Endodermal cell (in vitro differentiated cells): ENCODE results near the gene CAMSAP1. TPM values are rescaled to one million over a fixed set of nuclear protein-coding genes. Genes with fewer than 3 reads are reported as not detected.

ENCODE experiments used
- DNase-seq: peaks from one replicate; pipeline ENCODE4 v3.0.0-alpha.2; 2017
- H3K27ac ChIP-seq: 2 replicates; pipeline ENCODE4 v1.5.1; 2013; ENCODE audit warnings: mild to moderate bottlenecking, low read depth, low read length, moderate library complexity
- H3K27me3 ChIP-seq: 2 replicates; pipeline ENCODE4 v1.6.1; 2013; ENCODE audit warnings: mild to moderate bottlenecking, low read length, moderate library complexity; ENCODE audit not compliant: insufficient read depth, control insufficient read depth, poor library complexity, severe bottlenecking
- H3K36me3 ChIP-seq: 2 replicates; pipeline ENCODE4 v1.7.0; 2013; ENCODE audit warnings: mild to moderate bottlenecking, low read length, moderate library complexity; ENCODE audit not compliant: control insufficient read depth, insufficient read depth
- H3K4me1 ChIP-seq: one replicate; pipeline ENCODE4 v1.7.0; 2013; ENCODE audit warnings: low read length; ENCODE audit not compliant: control insufficient read depth, insufficient read depth
- H3K4me3 ChIP-seq: 2 replicates; pipeline ENCODE4 v1.5.1; 2013; ENCODE audit warnings: mild to moderate bottlenecking, low read length, moderate library complexity
- H3K9ac ChIP-seq: 2 replicates; pipeline ENCODE4 v1.6.1; 2013; ENCODE audit warnings: mild to moderate bottlenecking, low read length, moderate library complexity; ENCODE audit not compliant: poor library complexity, severe bottlenecking; ENCODE audit errors: extremely low read depth
- H3K9me3 ChIP-seq: 2 replicates; pipeline ENCODE4 v1.6.1; 2013; ENCODE audit warnings: mild to moderate bottlenecking, low read length, moderate library complexity; ENCODE audit not compliant: control insufficient read depth
- H3K27ac Mint-ChIP-seq: 2 replicates; pipeline ENCODE4 v1.8.0; 2020; ENCODE audit warnings: mixed read lengths
- H3K27me3 Mint-ChIP-seq: 2 replicates; pipeline ENCODE4 v1.8.0; 2021; ENCODE audit warnings: mild to moderate bottlenecking, mixed read lengths; ENCODE audit not compliant: insufficient read depth
- H3K36me3 Mint-ChIP-seq: 2 replicates; pipeline ENCODE4 v1.8.0; 2020; ENCODE audit warnings: low read depth, mixed read lengths
- H3K4me1 Mint-ChIP-seq: 2 replicates; pipeline ENCODE4 v1.8.0; 2020; ENCODE audit warnings: mixed read lengths
- H3K4me3 Mint-ChIP-seq: 2 replicates; pipeline ENCODE4 v1.8.0; 2020; ENCODE audit warnings: mild to moderate bottlenecking, moderate library complexity, mixed read lengths
- H3K9me3 Mint-ChIP-seq: 2 replicates; pipeline ENCODE4 v1.8.0; 2020; ENCODE audit warnings: mild to moderate bottlenecking, mixed read lengths
- WGBS, 2 experiments: methylation state at CpG; one replicate each; pipeline versions ENCODE4 v1.1.5 to v1.1.7; 2013; ENCODE audit warnings: missing lambda C conversion rate in 2 of 2, mixed read lengths in 1 of 2; ENCODE audit not compliant: insufficient coverage in 1 of 2, insufficient read length in 1 of 2; 5-methylcytosine and 5-hydroxymethylcytosine counted together
- total RNA-seq, 2 donors: library from RNA; stranded (reverse); fragmentation: NEBNext Ultra II Directional in 1 of 2; extraction: Animal tissue kit (Norgen Biotek cat#: 25700) in 1 of 2; gene quantifications; 2 replicates in 1 of 2; 3 replicates in 1 of 2; pipeline ENCODE4 v1.2.1, GENCODE V29; 2021
- TF ChIP-seq, protein P1 (sequence below): fragments of 200-600 bp; sonication (generic); conservative IDR thresholded peaks from 2 replicates; pipeline ENCODE4 v1.5.0; 2021; ENCODE audit warnings: antibody characterized with exemption, mild to moderate bottlenecking

CAMSAP1 gene
- total RNA-seq, 2 donors from 2014 or later = 40.1 to 43.1 TPM

- Histone ChIP-seq H3K27me3 (no peaks in the 10 kb centered on the region), H3K9ac (no peak overlapping the region), H3K4me1 (no peaks in the 10 kb centered on the region), H3K9me3 (no peaks in the 10 kb centered on the region), H3K4me3 (no peak overlapping the region), H3K27ac (no peak overlapping the region), H3K36me3 (no peaks in the 10 kb centered on the region)
- no peak overlapping the region for H3K4me3 Mint-ChIP-seq
- 90 to 92% methylated on average over 14 to 24 of the region's 24 CpGs for WGBS, 2 experiments
- peaks cover 9% of the 10 kb centered on the region for H3K9me3 Mint-ChIP-seq
- no peaks in the 10 kb centered on the region for H3K27me3 Mint-ChIP-seq
- H3K27ac Mint-ChIP-seq = no peak overlapping the region
- no peaks in the 10 kb centered on the region for H3K36me3 Mint-ChIP-seq
- TF ChIP-seq, protein P1, sequence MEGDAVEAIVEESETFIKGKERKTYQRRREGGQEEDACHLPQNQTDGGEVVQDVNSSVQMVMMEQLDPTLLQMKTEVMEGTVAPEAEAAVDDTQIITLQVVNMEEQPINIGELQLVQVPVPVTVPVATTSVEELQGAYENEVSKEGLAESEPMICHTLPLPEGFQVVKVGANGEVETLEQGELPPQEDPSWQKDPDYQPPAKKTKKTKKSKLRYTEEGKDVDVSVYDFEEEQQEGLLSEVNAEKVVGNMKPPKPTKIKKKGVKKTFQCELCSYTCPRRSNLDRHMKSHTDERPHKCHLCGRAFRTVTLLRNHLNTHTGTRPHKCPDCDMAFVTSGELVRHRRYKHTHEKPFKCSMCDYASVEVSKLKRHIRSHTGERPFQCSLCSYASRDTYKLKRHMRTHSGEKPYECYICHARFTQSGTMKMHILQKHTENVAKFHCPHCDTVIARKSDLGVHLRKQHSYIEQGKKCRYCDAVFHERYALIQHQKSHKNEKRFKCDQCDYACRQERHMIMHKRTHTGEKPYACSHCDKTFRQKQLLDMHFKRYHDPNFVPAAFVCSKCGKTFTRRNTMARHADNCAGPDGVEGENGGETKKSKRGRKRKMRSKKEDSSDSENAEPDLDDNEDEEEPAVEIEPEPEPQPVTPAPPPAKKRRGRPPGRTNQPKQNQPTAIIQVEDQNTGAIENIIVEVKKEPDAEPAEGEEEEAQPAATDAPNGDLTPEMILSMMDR = no peak
- no peak for DNase-seq
- no peaks in the 10 kb centered on the region for H3K4me1 Mint-ChIP-seq
Observed at GRCh38 chr9:135763716-135764446, 143.5 kb downstream of the CAMSAP1 start.

- Mint-ChIP-seq H3K27ac (no peak overlapping the region), H3K4me3 (no peak overlapping the region), H3K4me1 (no peaks in the 10 kb centered on the region), H3K27me3 (no peaks in the 10 kb centered on the region), H3K9me3 (peaks cover 9% of the 10 kb centered on the region), H3K36me3 (no peaks in the 10 kb centered on the region)
- no peak for DNase-seq
- no peak overlapping the region for H3K27ac ChIP-seq
- H3K9me3 ChIP-seq = no peaks in the 10 kb centered on the region
- no peak overlapping the region for H3K4me3 ChIP-seq
- TF ChIP-seq, protein P1 = no peak
- no peaks in the 10 kb centered on the region for H3K27me3 ChIP-seq
- H3K9ac ChIP-seq = no peak overlapping the region
- 92 to 95% methylated on average over 8 to 13 of the region's 13 CpGs for WGBS, 2 experiments
- no peaks in the 10 kb centered on the region for H3K4me1 ChIP-seq
- H3K36me3 ChIP-seq = no peaks in the 10 kb centered on the region
Observed at GRCh38 chr9:135762921-135763320, 144.4 kb downstream of the CAMSAP1 start.

DNA sequence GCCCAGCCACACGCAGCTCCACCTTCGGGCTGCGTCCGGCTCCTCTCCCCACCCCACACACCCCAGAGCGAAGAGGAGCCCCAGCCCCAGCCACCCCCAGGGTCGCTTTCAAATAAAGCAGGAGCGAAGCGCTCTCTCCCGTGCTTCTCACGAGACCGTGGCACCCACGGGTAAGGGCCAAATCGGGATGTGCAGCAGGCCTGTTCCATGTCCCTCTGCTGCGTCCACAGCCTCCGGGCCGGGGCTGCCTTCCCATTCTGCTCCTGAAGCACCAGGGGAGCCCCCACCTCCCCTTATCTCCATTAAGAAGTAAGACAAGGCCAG is 145.5 kb downstream of the CAMSAP1 start:
- no peaks in the 10 kb centered on the region for H3K36me3 Mint-ChIP-seq
- no peaks in the 10 kb centered on the region for H3K4me1 Mint-ChIP-seq
- no peak overlapping the region for H3K4me3 Mint-ChIP-seq
- DNase-seq = no peak
- no peak overlapping the region for H3K4me3 ChIP-seq
- H3K9me3 Mint-ChIP-seq = peaks cover 9% of the 10 kb centered on the region
- no peaks in the 10 kb centered on the region for H3K9me3 ChIP-seq
- no peaks in the 10 kb centered on the region for H3K27me3 ChIP-seq
- TF ChIP-seq, protein P1 = no peak
- H3K4me1 ChIP-seq = no peaks in the 10 kb centered on the region
- no peaks in the 10 kb centered on the region for H3K27me3 Mint-ChIP-seq
- WGBS, 2 experiments = 90 to 96% methylated on average over 5 to 16 of the region's 16 CpGs
- H3K27ac ChIP-seq = no peak overlapping the region
- no peak overlapping the region for H3K27ac Mint-ChIP-seq
- no peak overlapping the region for H3K9ac ChIP-seq
- no peaks in the 10 kb centered on the region for H3K36me3 ChIP-seq
